Measurements from ENCODE around the gene COL25A1. TPM values are rescaled to one million over a fixed set of nuclear protein-coding genes. Genes with fewer than 3 reads are reported as not detected.

Gene COL25A1
- total and polyA plus RNA-seq, 2 donors (not counting 3 experiments of a cell fraction or from before 2014, with no cell fraction given) = 0.21 to 3.5 TPM

- TF ChIP-seq JUN (IDR thresholded peaks at IDR 0.05; ENCODE audit: borderline replicate concordance, insufficient read depth, insufficient read length, low read depth) = no peak
- no peak for TF ChIP-seq EZH2 (IDR thresholded peaks at IDR 0.05; ENCODE audit: borderline replicate concordance, low read depth, low read length, severe bottlenecking)
- no peak for TF ChIP-seq POLR2AphosphoS5 (IDR thresholded peaks at IDR 0.05; ENCODE audit: insufficient read depth, low read depth, low read length)
- TF ChIP-seq GATA2 (IDR thresholded peaks at IDR 0.05; ENCODE audit: insufficient read depth, insufficient read length, low read depth, low read length) = no peak
- peak; percentile 70 for TF ChIP-seq FOS (IDR thresholded peaks at IDR 0.05; ENCODE audit: borderline replicate concordance, insufficient read depth, low read length)
- TF ChIP-seq MAX (IDR thresholded peaks at IDR 0.05; ENCODE audit: insufficient read depth, insufficient read length) = no peak
- TF ChIP-seq POLR2A (IDR thresholded peaks at IDR 0.05; ENCODE audit: low read depth, low read length) = no peak
- no peak overlapping the region for H2AFZ ChIP-seq (ENCODE audit: low read depth, low read length)
- no peaks in the 10 kb centered on the region for H3K79me2 ChIP-seq (ENCODE audit: control insufficient read depth, insufficient read depth, low read length)
- POLR2A ChIA-PET = no interaction called here
- no peaks in the 10 kb centered on the region for H4K20me1 ChIP-seq (replicated peaks; ENCODE audit: control insufficient read depth, extremely low read depth, insufficient read depth, low read length)
- CTCF ChIA-PET = no interaction called here
- no peak overlapping the region for H3K27ac ChIP-seq (ENCODE audit: insufficient read depth, low read depth, low read length)
- H3K4me2 ChIP-seq (ENCODE audit: insufficient read depth, low read length) = no peak overlapping the region
- no peaks in the 10 kb centered on the region for H3K9me1 ChIP-seq (replicated peaks; ENCODE audit: control insufficient read depth, extremely low read depth, insufficient read depth, low read length)
- BruUV-seq (replicated peaks) = no TSS peak
- DNase-seq (ENCODE audit: low read depth, low spot score) (no peak), FAIRE-seq (no peak)
- intact Hi-C loops (cut with micrococcal nuclease) = no loop called here
- H3K4me3 ChIP-seq (replicated peaks in 1 of 3; ENCODE audit: insufficient read depth in 1 of 3, low read depth in 1 of 3, low read length in 3 of 3) = no peak overlapping the region
- dilution Hi-C loops (cut with MboI; ENCODE audit: extremely low pct_ligation_motif_present, low sequenced_read_pairs) = no loop called here
- H3K27me3 ChIP-seq (ENCODE audit: control insufficient read depth in 2 of 2, insufficient read depth in 2 of 2, low read length in 2 of 2) = no peaks in the 10 kb centered on the region
- no peaks in the 10 kb centered on the region for H3K4me1 ChIP-seq (ENCODE audit: control insufficient read depth, extremely low read depth, insufficient read depth, low read length)
- no peaks in the 10 kb centered on the region for H3K36me3 ChIP-seq (ENCODE audit: control insufficient read depth in 2 of 2, extremely low read depth in 1 of 2, insufficient read depth in 2 of 2, low read length in 2 of 2)
- H3K9me3 ChIP-seq (replicated peaks; ENCODE audit: control insufficient read depth, insufficient read depth, low read length) = no peaks in the 10 kb centered on the region
- H3K9ac ChIP-seq (replicated peaks; ENCODE audit: extremely low read depth, insufficient read depth, low read length) = no peak overlapping the region
These were observed 296.9 kb downstream of the COL25A1 start for GRCh38 chr4:109005523-109005922.

- no peak for TF ChIP-seq FOS (IDR thresholded peaks at IDR 0.05; ENCODE audit: borderline replicate concordance, insufficient read depth, low read length)
- TF ChIP-seq JUN (IDR thresholded peaks at IDR 0.05; ENCODE audit: borderline replicate concordance, insufficient read depth, insufficient read length, low read depth) = no peak
- no peak for TF ChIP-seq MYC (IDR thresholded peaks at IDR 0.05; ENCODE audit: low read depth, low read length)
- no peak for TF ChIP-seq GATA2 (IDR thresholded peaks at IDR 0.05; ENCODE audit: insufficient read depth, insufficient read length, low read depth, low read length)
- TF ChIP-seq POLR2AphosphoS5 (IDR thresholded peaks at IDR 0.05; ENCODE audit: insufficient read depth, low read depth, low read length) = no peak
- no peak for TF ChIP-seq CTCF (IDR thresholded peaks at IDR 0.05; ENCODE audit: extremely low read depth in 1 of 2, insufficient read depth in 1 of 2, low read depth in 1 of 2, low read length in 2 of 2)
- TF ChIP-seq MAX (IDR thresholded peaks at IDR 0.05; ENCODE audit: insufficient read depth, insufficient read length) = no peak
- no peak for TF ChIP-seq POLR2A (IDR thresholded peaks at IDR 0.05; ENCODE audit: low read depth, low read length)
- TF ChIP-seq EZH2 (IDR thresholded peaks at IDR 0.05; ENCODE audit: borderline replicate concordance, low read depth, low read length, severe bottlenecking) = no peak
- no peak overlapping the region for H3K27ac ChIP-seq (ENCODE audit: insufficient read depth, low read depth, low read length)
- H3K4me3 ChIP-seq (replicated peaks in 1 of 3; ENCODE audit: insufficient read depth in 1 of 3, low read depth in 1 of 3, low read length in 3 of 3) = no peak overlapping the region
- no peaks in the 10 kb centered on the region for H3K9me3 ChIP-seq (replicated peaks; ENCODE audit: control insufficient read depth, insufficient read depth, low read length)
- no peaks in the 10 kb centered on the region for H3K36me3 ChIP-seq (ENCODE audit: control insufficient read depth in 2 of 2, extremely low read depth in 1 of 2, insufficient read depth in 2 of 2, low read length in 2 of 2)
- dilution Hi-C loops (cut with MboI; ENCODE audit: extremely low pct_ligation_motif_present, low sequenced_read_pairs) (no loop called here), intact Hi-C loops (cut with micrococcal nuclease) (no loop called here)
- no peak for FAIRE-seq
- DNase-seq (ENCODE audit: low read depth, low spot score) = no peak
- no peak overlapping the region for H3K9ac ChIP-seq (replicated peaks; ENCODE audit: extremely low read depth, insufficient read depth, low read length)
- no peaks in the 10 kb centered on the region for H3K27me3 ChIP-seq (ENCODE audit: control insufficient read depth in 2 of 2, insufficient read depth in 2 of 2, low read length in 2 of 2)
- H2AFZ ChIP-seq (ENCODE audit: low read depth, low read length) = no peak overlapping the region
- H3K79me2 ChIP-seq (ENCODE audit: control insufficient read depth, insufficient read depth, low read length) = no peaks in the 10 kb centered on the region
- ChIA-PET POLR2A (no interaction called here), CTCF (no interaction called here)
- BruUV-seq (replicated peaks) = no TSS peak
- no peaks in the 10 kb centered on the region for H4K20me1 ChIP-seq (replicated peaks; ENCODE audit: control insufficient read depth, extremely low read depth, insufficient read depth, low read length)
- H3K4me2 ChIP-seq (ENCODE audit: insufficient read depth, low read length) = no peak overlapping the region
- H3K4me1 ChIP-seq (ENCODE audit: control insufficient read depth, extremely low read depth, insufficient read depth, low read length) = no peaks in the 10 kb centered on the region
- H3K9me1 ChIP-seq (replicated peaks; ENCODE audit: control insufficient read depth, extremely low read depth, insufficient read depth, low read length) = no peaks in the 10 kb centered on the region
These were observed 298.0 kb downstream of the COL25A1 start for GRCh38 chr4:109004418-109004817.
